HG02840 (cell line): ENCODE measurements around the gene OR6F1.
"Not testable (repeated sequence)": the region's sequence is repeated elsewhere in the genome, so short reads cannot be mapped to it uniquely, and the experiment has no call there.

ENCODE experiments used
- ATAC-seq: cut with Tn5 transposase; IDR thresholded peaks from one replicate; pipeline ENCODE4 v1.9.1; 2021; ENCODE audit warnings: mild to moderate bottlenecking, moderate library complexity, moderate number of reproducible peaks; ENCODE audit not compliant: unreplicated experiment, low FRiP score

The OR6F1 gene

GRCh38 chr1:247716546-247716945 lies at the start of gene OR6F1:
Gene OR6F1 (minus strand): TSS chr1:247716646. CDS start chr1:247712755, 3,891 bp downstream.
- no peak for ATAC-seq

GRCh38 chr1:247760456-247760855 lies 44.0 kb upstream of the OR6F1 start, which contains the start of gene OR1C1:
Gene OR1C1 (minus strand): TSS chr1:247760556. CDS start chr1:247758406, 2,150 bp downstream.
- ATAC-seq, result no peak

GRCh38 chr1:247754311-247754710 lies 37.9 kb upstream of the OR6F1 start:
- not testable (repeated sequence) for ATAC-seq

GRCh38 chr1:247749870-247750269 lies 33.4 kb upstream of the OR6F1 start:
- no peak for ATAC-seq

GRCh38 chr1:247748041-247748440 lies 31.6 kb upstream of the OR6F1 start, which contains the start of gene OR14A2:
Gene OR14A2 (minus strand): TSS chr1:247748141.
- no peak for ATAC-seq

GRCh38 chr1:247747616-247748015 lies 31.2 kb upstream of the OR6F1 start:
- ATAC-seq, result no peak

- ATAC-seq, result no peak
Observed at GRCh38 chr1:247746391-247746935, 30.0 kb upstream of the OR6F1 start.

GRCh38 chr1:247742215-247742760 lies 25.8 kb upstream of the OR6F1 start:
- not testable (repeated sequence) for ATAC-seq

- ATAC-seq, result no peak
Observed at GRCh38 chr1:247741756-247742155, 25.3 kb upstream of the OR6F1 start.

- no peak for ATAC-seq
Observed at GRCh38 chr1:247740721-247741120, 24.3 kb upstream of the OR6F1 start.

- no peak for ATAC-seq
Observed at GRCh38 chr1:247738315-247738714, 21.9 kb upstream of the OR6F1 start, which contains the start of gene OR14K1. Gene OR14K1 (plus strand): TSS chr1:247738615. CDS start chr1:247738615, 0 bp downstream.

- ATAC-seq, result no peak
Observed at GRCh38 chr1:247721222-247721621, 4.8 kb upstream of the OR6F1 start.

GRCh38 chr1:247713753-247714152 lies 2.7 kb downstream of the OR6F1 start:
- ATAC-seq, result no peak

- not testable (repeated sequence) for ATAC-seq
Observed at GRCh38 chr1:247710681-247711080, 5.8 kb downstream of the OR6F1 start.

GRCh38 chr1:247701338-247701737 lies 15.1 kb downstream of the OR6F1 start:
- ATAC-seq, result no peak

- no peak for ATAC-seq
Observed at GRCh38 chr1:247681288-247681897, 35.1 kb downstream of the OR6F1 start.

GRCh38 chr1:247680171-247680570 lies 36.3 kb downstream of the OR6F1 start:
- ATAC-seq, result no peak

- no peak for ATAC-seq
Observed at GRCh38 chr1:247679639-247680038, 36.8 kb downstream of the OR6F1 start, which contains the start of gene OR13G1. Gene OR13G1 (minus strand): TSS chr1:247679739. CDS start chr1:247673041, 6,698 bp downstream.

GRCh38 chr1:247669225-247669624 lies 47.2 kb downstream of the OR6F1 start:
- no peak for ATAC-seq
